GM13976 (cell line): ENCODE measurements around the gene OR2G2.

Experiments
- DNase-seq: peaks from one replicate; pipeline ENCODE4 v3.0.0; 2012; ENCODE audit warnings: low spot score
- CTCF ChIP-seq: IDR thresholded peaks from 2 replicates; pipeline ENCODE4 v1.5.1; 2012; ENCODE audit warnings: borderline replicate concordance, mild to moderate bottlenecking; ENCODE audit not compliant: insufficient read depth; ENCODE audit errors: extremely low read depth, missing control alignments, control extremely low read depth
- in situ Hi-C: fragments of 300-500 bp; cut with MboI; formaldehyde crosslinking; loops from one replicate; pipeline ENCODE4 v1.12.0; 2022; ENCODE audit warnings: low sequenced_read_pairs, mixed read lengths, inconsistent platforms; ENCODE audit not compliant: unreplicated experiment

The OR2G2 gene

GRCh38 chr1:247551721-247552120 is 36.4 kb upstream of the OR2G2 start:
- TF ChIP-seq CTCF: no peak
- DNase-seq: no peak
- in situ Hi-C loops: no loop called here

GRCh38 chr1:247552231-247552630 is 35.9 kb upstream of the OR2G2 start:
- no peak for DNase-seq
- no peak for TF ChIP-seq CTCF
- in situ Hi-C loops: no loop called here

DNA sequence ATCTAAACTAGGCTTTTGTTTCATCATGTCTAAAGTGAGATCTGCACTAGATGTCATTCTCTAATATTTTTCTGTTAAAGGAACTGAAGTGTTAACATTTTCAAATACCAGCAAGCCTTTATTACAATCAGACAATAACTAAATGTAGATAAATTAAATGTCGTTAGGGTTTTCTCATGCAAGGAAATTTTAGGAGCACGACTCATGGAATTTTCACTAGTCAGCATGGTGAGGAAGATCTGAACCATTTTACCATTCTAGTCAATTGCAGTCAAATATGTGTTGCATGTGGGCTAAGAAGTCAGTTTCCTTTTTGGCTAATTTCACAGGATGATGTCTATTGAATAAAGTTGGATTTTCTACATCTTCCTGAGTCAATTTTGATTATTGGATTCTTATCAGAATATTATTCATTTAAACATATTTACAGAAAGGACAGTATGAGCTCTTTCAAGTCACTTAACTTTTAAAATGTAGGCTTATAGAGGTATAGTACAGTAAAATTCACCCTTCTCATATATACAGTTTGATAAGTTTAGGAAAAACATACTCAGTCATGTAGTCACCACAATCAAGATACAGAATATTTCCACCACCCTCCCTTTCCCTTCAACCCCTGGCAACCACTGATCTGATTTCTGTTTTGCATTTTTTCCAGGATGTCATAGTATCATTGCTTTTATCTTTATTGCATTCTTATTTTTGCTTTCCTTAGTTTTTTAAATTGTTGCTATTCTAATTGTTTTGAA is 30.1 kb upstream of the OR2G2 start:
- no peak for TF ChIP-seq CTCF
- in situ Hi-C loops: no loop called here
- DNase-seq: no peak

DNA sequence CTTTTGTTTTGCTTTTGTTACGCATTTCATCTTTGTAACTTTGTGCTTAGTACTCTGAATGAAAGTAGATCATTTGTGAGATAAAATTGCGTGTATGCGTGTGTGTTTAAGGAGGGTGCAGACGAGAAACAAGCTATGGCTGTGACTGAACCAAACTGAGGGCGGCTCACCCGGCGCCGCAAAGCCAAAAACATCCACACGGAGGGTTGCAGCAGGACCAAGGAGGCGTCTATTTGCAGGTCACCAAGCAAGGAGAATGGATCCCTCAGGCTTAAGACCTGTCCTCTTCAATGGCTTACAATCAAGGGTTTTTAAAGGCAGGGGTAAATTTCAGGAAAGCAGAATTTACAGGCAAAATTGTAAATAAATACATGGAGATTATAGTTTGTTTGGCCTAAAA is 26.4 kb upstream of the OR2G2 start:
- no peak for DNase-seq
- TF ChIP-seq CTCF: no peak
- in situ Hi-C loops: no loop called here

DNA sequence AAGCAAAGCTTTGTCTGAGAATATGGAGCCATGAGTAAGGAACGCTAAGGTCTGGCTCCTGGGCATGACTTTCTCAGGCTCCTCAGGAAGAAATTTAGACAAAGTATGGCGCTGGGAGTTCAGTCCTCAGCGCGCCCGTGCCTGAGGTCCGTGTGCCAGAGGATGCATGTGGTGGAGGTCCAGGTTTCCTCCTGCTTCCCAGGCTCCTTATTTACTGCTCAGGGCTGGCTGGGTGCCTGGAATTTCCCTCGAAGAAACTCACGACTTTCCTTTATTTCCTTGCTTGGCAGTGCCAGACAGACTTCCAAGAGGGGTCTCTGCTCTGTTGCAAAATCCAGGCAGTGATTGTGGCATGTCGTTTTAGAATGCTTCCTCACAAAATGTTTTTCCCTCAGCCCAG is 26.0 kb upstream of the OR2G2 start:
- in situ Hi-C loops: no loop called here
- no peak for DNase-seq
- no peak for TF ChIP-seq CTCF

DNA sequence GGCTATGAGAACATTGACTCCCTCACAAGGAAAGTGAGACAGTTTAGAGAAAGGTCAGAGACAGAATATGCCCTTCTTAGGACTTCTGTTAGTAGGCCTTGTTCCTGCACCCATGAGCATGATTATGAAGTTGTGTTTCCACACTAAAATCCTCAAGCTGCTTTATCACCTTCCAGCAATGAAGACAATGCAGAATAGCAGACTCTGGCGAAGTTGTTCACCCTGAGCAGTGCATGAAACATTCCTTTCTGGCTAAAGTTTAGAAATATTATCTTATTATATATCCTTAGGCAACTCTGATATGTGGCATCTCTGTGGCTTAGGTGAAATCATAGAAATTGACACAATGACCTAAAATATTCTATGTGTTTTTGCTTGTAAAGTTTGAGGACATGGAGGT is 13.9 kb upstream of the OR2G2 start:
- no peak for DNase-seq
- in situ Hi-C loops: no loop called here
- TF ChIP-seq CTCF: no peak

GRCh38 chr1:247574664-247575063 is 13.5 kb upstream of the OR2G2 start:
- DNase-seq: no peak
- TF ChIP-seq CTCF: no peak
- in situ Hi-C loops: no loop called here
